ENCODE measurements around the gene CDH4.

The CDH4 gene

GRCh38 chr20:61765871-61766654, 514.0 kb downstream of the CDH4 start:
- peak; percentile 85 for DNase-seq (ENCODE audit: low spot score)

GRCh38 chr20:61766921-61767610, 515.0 kb downstream of the CDH4 start:
- no peak for DNase-seq (ENCODE audit: low spot score)

GRCh38 chr20:61767761-61768494, 515.9 kb downstream of the CDH4 start:
- DNase-seq (ENCODE audit: low spot score): no peak

GRCh38 chr20:61768571-61769285, 516.7 kb downstream of the CDH4 start:
- no peak for DNase-seq (ENCODE audit: low spot score)

GRCh38 chr20:61769286-61769832, 517.3 kb downstream of the CDH4 start:
- no peak for DNase-seq (ENCODE audit: low spot score)

- no peak for DNase-seq (ENCODE audit: low spot score)
Observed at GRCh38 chr20:61770113-61770585, 518.1 kb downstream of the CDH4 start.

GRCh38 chr20:61771805-61772350, 519.8 kb downstream of the CDH4 start:
- no peak for DNase-seq (ENCODE audit: low spot score)

- no peak for DNase-seq (ENCODE audit: low spot score)
Observed at GRCh38 chr20:61772828-61773631, 521.0 kb downstream of the CDH4 start.

- no peak for DNase-seq (ENCODE audit: low spot score)
Observed at GRCh38 chr20:61773926-61774587, 522.0 kb downstream of the CDH4 start.

- DNase-seq (ENCODE audit: low spot score): no peak
Observed at GRCh38 chr20:61775423-61775822, 523.4 kb downstream of the CDH4 start.

GRCh38 chr20:61776491-61777075, 524.5 kb downstream of the CDH4 start:
- DNase-seq (ENCODE audit: low spot score): no peak

GRCh38 chr20:61777773-61778494, 525.9 kb downstream of the CDH4 start:
- DNase-seq (ENCODE audit: low spot score): no peak

- no peak for DNase-seq (ENCODE audit: low spot score)
Observed at GRCh38 chr20:61778495-61778863, 526.4 kb downstream of the CDH4 start.

- no peak for DNase-seq (ENCODE audit: low spot score)
Observed at GRCh38 chr20:61779176-61779965, 527.3 kb downstream of the CDH4 start.

GRCh38 chr20:61780066-61780465, 528.0 kb downstream of the CDH4 start:
- no peak for DNase-seq (ENCODE audit: low spot score)

GRCh38 chr20:61784801-61785566, 532.9 kb downstream of the CDH4 start:
- DNase-seq (ENCODE audit: low spot score): no peak

- no peak for DNase-seq (ENCODE audit: low spot score)
Observed at GRCh38 chr20:61785567-61785816, 533.4 kb downstream of the CDH4 start.

- DNase-seq (ENCODE audit: low spot score): no peak
Observed at GRCh38 chr20:61786230-61786629, 534.2 kb downstream of the CDH4 start.

Data from iPS-NIHi11 (cell line).